Peyer's patch (tissue), 4 donors: Measurements from ENCODE around the gene ADCY6. TPM values are rescaled to one million over a fixed set of nuclear protein-coding genes. Genes with fewer than 3 reads are reported as not detected.

Experiments used
- DNase-seq, 3 donors: peaks; one replicate each; pipeline ENCODE4 v3.0.0-alpha.2; 2017 to 2019
- H3K27ac ChIP-seq, 4 donors: fragments of 200-600 bp; sonication (generic); one replicate each; pipeline ENCODE4 v1.5.1; 2016 to 2019
- H3K27me3 ChIP-seq, 2 donors: fragments of 200-600 bp; sonication (generic); one replicate each; pipeline ENCODE4 v1.5.1; 2019
- H3K36me3 ChIP-seq, 3 donors: fragments of 200-600 bp; sonication (generic); one replicate each; pipeline ENCODE4 v1.5.1; 2016 to 2019
- H3K4me1 ChIP-seq, 4 donors: fragments of 200-600 bp; sonication (generic); one replicate each; pipeline ENCODE4 v1.5.1; 2016 to 2019
- H3K4me3 ChIP-seq, 4 donors: fragments of 200-600 bp; sonication (generic); 1 replicate in 3 of 4; 2 replicates in 1 of 4; pipeline ENCODE4 v1.5.1; 2016 to 2019; ENCODE audit warnings: mild to moderate bottlenecking in 1 of 4
- H3K9me3 ChIP-seq, 4 donors: fragments of 200-600 bp; sonication (generic); one replicate each; pipeline ENCODE4 v1.5.1; 2016 to 2019; ENCODE audit warnings: mild to moderate bottlenecking in 1 of 4
- CTCF ChIP-seq, 6 experiments: fragments of 450-650 bp in 4 of 6; fragments of 200-600 bp in 2 of 6; sonication (generic) in 1 of 6; IDR thresholded peaks; one replicate each; pipeline ENCODE4 v1.5.1; 2017 to 2019; ENCODE audit warnings: antibody characterized with exemption in 6 of 6, mild to moderate bottlenecking in 3 of 6, moderate library complexity in 1 of 6
- POLR2A ChIP-seq, 2 donors: fragments of 450-650 bp; IDR thresholded peaks; one replicate each; pipeline ENCODE4 v1.5.1; 2017; ENCODE audit warnings: antibody characterized with exemption in 2 of 2, mild to moderate bottlenecking in 2 of 2, moderate library complexity in 2 of 2
- total RNA-seq, 4 donors: library from RNA; depleted of rRNA; stranded (reverse); fragments of >200 nt; gene quantifications; one replicate each; pipeline ENCODE4 v1.1.0, GENCODE V29; 2016

Gene ADCY6
- total RNA-seq, result 100 to 1,000 TPM in 3 of 4 donors, 10 to 100 TPM in 1; 71.3 to 175 (median 129) TPM

GRCh38 chr12:48788854-48789775 lies at the start of gene ADCY6:
ADCY6 (minus strand) TSS chr12:48789089; CDS start chr12:48783434, 5,655 bp downstream.
- no peaks in the 10 kb centered on the region for H3K27me3 ChIP-seq
- H3K4me3 ChIP-seq, result peak within 1 kb of the TSS; percentile 51 to 96 (median 81)
- no peaks in the 10 kb centered on the region for H3K9me3 ChIP-seq
- no peaks in the 10 kb centered on the region for H3K36me3 ChIP-seq
- peak within 1 kb of the TSS; percentile 61 to 97 (median 92) for H3K27ac ChIP-seq
- peaks cover 0 to 26% (median 6%) of the 10 kb centered on the region in 4 donors for H3K4me1 ChIP-seq
- TF ChIP-seq POLR2A (IDR thresholded peaks at IDR 0.05) (peak; percentile 26 to 36), CTCF (IDR thresholded peaks at IDR 0.05) (no peak)
- DNase-seq, result peak in 2 of 3 donors; percentile 87 to 91

GRCh38 chr12:48838048-48838447 lies 49.2 kb upstream of the ADCY6 start:
- peaks cover 0 to 81% (median 5%) of the 10 kb centered on the region in 3 donors for H3K36me3 ChIP-seq
- TF ChIP-seq POLR2A (IDR thresholded peaks at IDR 0.05), result no peak
- TF ChIP-seq CTCF (IDR thresholded peaks at IDR 0.05), result no peak
- H3K9me3 ChIP-seq, result no peaks in the 10 kb centered on the region
- H3K4me3 ChIP-seq, result no peak overlapping the region
- DNase-seq, result no peak
- no peaks in the 10 kb centered on the region for H3K27me3 ChIP-seq
- no peaks in the 10 kb centered on the region for H3K4me1 ChIP-seq
- H3K27ac ChIP-seq, result no peak overlapping the region

- H3K27me3 ChIP-seq, result no peaks in the 10 kb centered on the region
- H3K9me3 ChIP-seq, result no peaks in the 10 kb centered on the region
- H3K4me3 ChIP-seq, result no peak overlapping the region
- H3K4me1 ChIP-seq, result no peaks in the 10 kb centered on the region
- no peak overlapping the region for H3K27ac ChIP-seq
- peaks cover 0 to 99% (median 7%) of the 10 kb centered on the region in 3 donors for H3K36me3 ChIP-seq
- no peak for DNase-seq
- TF ChIP-seq POLR2A (IDR thresholded peaks at IDR 0.05) (no peak), CTCF (IDR thresholded peaks at IDR 0.05) (no peak)
Observed at GRCh38 chr12:48832321-48833060, 43.6 kb upstream of the ADCY6 start.

GRCh38 chr12:48831257-48831656 lies 42.4 kb upstream of the ADCY6 start:
- TF ChIP-seq CTCF (IDR thresholded peaks at IDR 0.05) (no peak), POLR2A (IDR thresholded peaks at IDR 0.05) (no peak)
- no peaks in the 10 kb centered on the region for H3K4me1 ChIP-seq
- H3K9me3 ChIP-seq, result no peaks in the 10 kb centered on the region
- no peak for DNase-seq
- H3K4me3 ChIP-seq, result no peak overlapping the region
- no peaks in the 10 kb centered on the region for H3K27me3 ChIP-seq
- H3K27ac ChIP-seq, result no peak overlapping the region
- peaks cover 0 to 88% (median 7%) of the 10 kb centered on the region in 3 donors for H3K36me3 ChIP-seq

GRCh38 chr12:48828841-48829575 lies 40.1 kb upstream of the ADCY6 start:
- Histone ChIP-seq H3K27me3 (no peaks in the 10 kb centered on the region), H3K27ac (no peak overlapping the region), H3K9me3 (no peaks in the 10 kb centered on the region), H3K36me3 (peaks cover 0 to 66% (median 7%) of the 10 kb centered on the region in 3 donors), H3K4me1 (no peaks in the 10 kb centered on the region), H3K4me3 (no peak overlapping the region)
- DNase-seq, result no peak
- TF ChIP-seq CTCF (IDR thresholded peaks at IDR 0.05) (no peak), POLR2A (IDR thresholded peaks at IDR 0.05) (no peak)
